IPS-15b (cell line): Measurements from ENCODE around the gene PHLPP1.
A peak's percentile ranks its signal among the peaks of the same experiment; 100 is the strongest.
"Not testable (repeated sequence)": the region's sequence is repeated elsewhere in the genome, so short reads cannot be mapped to it uniquely, and the experiment has no call there.

Experiments used
- H3K27me3 ChIP-seq: one replicate; pipeline ENCODE4 v1.6.1; 2013; ENCODE audit warnings: low read length; ENCODE audit not compliant: control insufficient read depth, insufficient read depth
- H3K36me3 ChIP-seq: one replicate; pipeline ENCODE4 v1.6.1; 2013; ENCODE audit warnings: low read length; ENCODE audit not compliant: control insufficient read depth, insufficient read depth
- H3K4me1 ChIP-seq: one replicate; pipeline ENCODE4 v1.6.1; 2013; ENCODE audit warnings: mild to moderate bottlenecking, low read length; ENCODE audit not compliant: control insufficient read depth, insufficient read depth
- H3K4me3 ChIP-seq: one replicate; pipeline ENCODE4 v1.5.1; 2013; ENCODE audit warnings: low read depth, low read length
- H3K9ac ChIP-seq: one replicate; pipeline ENCODE4 v1.6.1; 2013; ENCODE audit warnings: low read depth, mild to moderate bottlenecking, low read length
- H3K9me3 ChIP-seq: one replicate; pipeline ENCODE4 v1.6.1; 2013; ENCODE audit warnings: mild to moderate bottlenecking, low read length; ENCODE audit not compliant: control insufficient read depth, insufficient read depth

Gene PHLPP1

DNA sequence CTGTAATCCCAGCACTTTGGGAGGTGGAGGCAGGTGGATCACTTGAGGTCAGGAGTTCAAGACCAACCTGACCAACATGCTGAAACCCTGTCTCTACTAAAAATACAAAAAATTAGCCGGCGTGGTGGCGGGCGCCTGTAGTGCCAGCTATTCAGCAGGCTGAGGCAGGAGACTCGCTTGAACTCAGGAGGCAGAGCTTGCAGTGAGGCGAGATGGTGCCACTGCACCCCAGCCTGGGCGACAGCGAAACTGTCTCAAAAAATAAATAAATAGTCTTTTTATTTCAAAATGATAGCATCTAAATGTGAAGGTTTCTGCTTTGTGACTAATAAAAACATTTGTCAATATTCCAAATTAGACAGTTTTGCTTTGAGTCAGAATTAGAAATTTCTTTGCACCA is 8.5 kb upstream of the PHLPP1 start:
- not testable (repeated sequence) for H3K27me3 ChIP-seq, H3K4me1 ChIP-seq, H3K4me3 ChIP-seq, H3K9ac ChIP-seq, H3K36me3 ChIP-seq, H3K9me3 ChIP-seq

GRCh38 chr18:62709908-62710307 is 5.4 kb upstream of the PHLPP1 start:
- not testable (repeated sequence) for H3K9ac ChIP-seq, H3K27me3 ChIP-seq, H3K36me3 ChIP-seq, H3K4me3 ChIP-seq, H3K4me1 ChIP-seq, H3K9me3 ChIP-seq

DNA sequence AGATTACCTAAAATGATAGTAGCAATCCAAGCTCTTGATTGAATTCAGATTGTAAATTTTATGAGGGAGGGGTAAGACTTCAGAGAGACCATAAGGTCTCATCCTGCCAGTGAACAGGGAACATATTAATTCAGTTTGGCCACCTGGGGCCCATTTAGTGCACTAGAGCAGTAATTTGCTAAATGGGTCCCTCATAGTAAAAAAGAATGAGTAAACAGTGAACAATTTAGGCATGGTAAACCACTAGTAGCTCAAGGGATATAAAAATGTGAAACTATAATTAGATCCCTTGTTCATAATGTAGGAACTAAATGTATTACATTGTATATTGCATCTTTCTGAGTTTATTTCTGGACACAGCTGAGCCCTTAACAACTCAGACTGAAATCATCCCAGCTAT is 4.9 kb upstream of the PHLPP1 start:
- Histone ChIP-seq H3K4me3 (no peak overlapping the region), H3K9ac (no peak overlapping the region), H3K27me3 (no peaks in the 10 kb centered on the region), H3K4me1 (peaks cover 5% of the 10 kb centered on the region), H3K9me3 (no peaks in the 10 kb centered on the region), H3K36me3 (no peaks in the 10 kb centered on the region)

GRCh38 chr18:62711781-62712180 is 3.6 kb upstream of the PHLPP1 start:
- Histone ChIP-seq H3K36me3 (no peaks in the 10 kb centered on the region), H3K9ac (no peak overlapping the region), H3K4me3 (no peak overlapping the region), H3K9me3 (no peaks in the 10 kb centered on the region), H3K27me3 (no peaks in the 10 kb centered on the region), H3K4me1 (peaks cover 5% of the 10 kb centered on the region)

- Histone ChIP-seq H3K27me3 (no peaks in the 10 kb centered on the region), H3K4me1 (peaks cover 5% of the 10 kb centered on the region), H3K9ac (no peak overlapping the region), H3K9me3 (no peaks in the 10 kb centered on the region), H3K4me3 (no peak overlapping the region), H3K36me3 (no peaks in the 10 kb centered on the region)
Observed at GRCh38 chr18:62713651-62714247, 1.6 kb upstream of the PHLPP1 start.

- peak overlapping the region; percentile 56 for H3K4me3 ChIP-seq
- H3K9ac ChIP-seq: no peak overlapping the region
- peaks cover 9% of the 10 kb centered on the region for H3K4me1 ChIP-seq
Observed at GRCh38 chr18:62714671-62715435, 488 bp upstream of the PHLPP1 start.

DNA sequence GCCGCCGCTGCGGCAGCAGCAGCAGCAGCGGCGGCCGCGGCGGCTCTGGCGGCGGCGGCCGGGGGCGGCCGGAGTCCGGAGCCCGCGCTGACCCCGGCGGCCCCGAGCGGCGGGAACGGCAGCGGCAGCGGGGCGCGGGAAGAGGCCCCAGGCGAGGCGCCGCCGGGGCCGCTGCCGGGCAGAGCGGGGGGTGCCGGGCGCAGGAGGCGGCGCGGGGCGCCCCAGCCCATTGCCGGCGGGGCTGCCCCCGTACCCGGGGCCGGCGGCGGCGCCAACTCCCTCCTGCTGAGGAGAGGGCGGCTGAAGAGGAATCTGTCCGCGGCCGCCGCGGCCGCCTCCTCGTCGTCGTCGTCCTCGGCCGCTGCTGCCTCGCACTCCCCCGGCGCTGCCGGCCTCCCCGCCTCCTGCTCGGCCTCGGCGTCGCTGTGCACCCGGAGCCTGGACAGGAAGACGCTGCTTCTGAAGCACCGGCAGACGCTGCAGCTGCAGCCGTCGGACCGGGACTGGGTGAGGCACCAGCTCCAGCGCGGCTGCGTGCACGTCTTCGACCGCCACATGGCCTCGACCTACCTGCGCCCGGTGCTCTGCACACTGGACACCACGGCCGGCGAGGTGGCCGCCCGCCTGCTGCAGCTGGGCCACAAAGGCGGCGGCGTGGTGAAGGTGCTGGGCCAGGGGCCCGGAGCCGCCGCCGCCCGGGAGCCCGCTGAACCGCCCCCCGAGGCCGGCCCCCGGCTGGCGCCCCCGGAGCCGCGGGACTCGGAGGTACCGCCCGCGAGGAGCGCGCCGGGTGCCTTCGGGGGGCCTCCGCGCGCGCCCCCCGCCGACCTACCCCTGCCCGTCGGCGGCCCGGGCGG is 646 bp downstream of the PHLPP1 start:
- Histone ChIP-seq H3K27me3 (no peaks in the 10 kb centered on the region), H3K4me1 (peaks cover 11% of the 10 kb centered on the region), H3K9me3 (no peaks in the 10 kb centered on the region), H3K9ac (peak overlapping the region; percentile 62), H3K36me3 (no peaks in the 10 kb centered on the region), H3K4me3 (peak overlapping the region; percentile 71)

More at GRCh38 chr18:62714671-62715435, 488 bp upstream of the PHLPP1 start:
- no peaks in the 10 kb centered on the region for H3K36me3 ChIP-seq
- H3K9me3 ChIP-seq: no peaks in the 10 kb centered on the region
- no peaks in the 10 kb centered on the region for H3K27me3 ChIP-seq

- Histone ChIP-seq H3K4me1 (peaks cover 14% of the 10 kb centered on the region), H3K9ac (peak overlapping the region; percentile 77), H3K36me3 (no peaks in the 10 kb centered on the region), H3K27me3 (no peaks in the 10 kb centered on the region), H3K4me3 (peak overlapping the region; percentile 91), H3K9me3 (no peaks in the 10 kb centered on the region)
Observed at GRCh38 chr18:62716619-62717168, 1.4 kb downstream of the PHLPP1 start.

GRCh38 chr18:62717169-62717924 is 2.0 kb downstream of the PHLPP1 start:
- peak overlapping the region; percentile 91 for H3K4me3 ChIP-seq
- peaks cover 20% of the 10 kb centered on the region for H3K4me1 ChIP-seq
- H3K36me3 ChIP-seq: no peaks in the 10 kb centered on the region

GRCh38 chr18:62717925-62718800 is 2.8 kb downstream of the PHLPP1 start:
- Histone ChIP-seq H3K9me3 (no peaks in the 10 kb centered on the region), H3K9ac (no peak overlapping the region), H3K4me1 (peaks cover 26% of the 10 kb centered on the region), H3K36me3 (no peaks in the 10 kb centered on the region), H3K27me3 (no peaks in the 10 kb centered on the region), H3K4me3 (peak overlapping the region; percentile 91)

More at GRCh38 chr18:62717169-62717924, 2.0 kb downstream of the PHLPP1 start:
- Histone ChIP-seq H3K27me3 (no peaks in the 10 kb centered on the region), H3K9me3 (no peaks in the 10 kb centered on the region), H3K9ac (peak overlapping the region; percentile 77)
